NOMO-1 treated with DMSO at 0.1 percent for 48 hours (cell line): ENCODE measurements around the gene VWC2L.

Experiments
- DNase-seq: peaks from one replicate; lab custom pipeline; 2025; ENCODE audit not compliant: unreplicated experiment; lab: John Stamatoyannopoulos, UW

Gene VWC2L

DNA sequence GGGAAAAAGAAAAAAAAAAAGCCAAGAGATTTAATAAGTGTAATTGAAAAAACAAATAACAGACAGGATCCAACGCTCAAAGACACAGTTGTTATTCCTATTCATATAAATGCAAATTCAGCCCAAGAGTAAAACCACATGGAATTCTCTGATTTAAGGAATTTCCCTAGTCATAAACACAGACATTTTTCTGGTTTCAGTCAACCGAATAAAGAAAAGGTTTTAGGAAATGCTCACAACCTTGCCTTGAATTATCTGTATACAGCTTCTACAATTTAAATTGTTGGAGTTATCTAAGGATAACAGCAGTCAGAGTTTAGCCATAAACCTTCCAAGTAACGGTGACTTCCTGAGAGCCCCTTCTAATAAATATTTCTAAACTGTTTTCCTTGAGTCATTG, 122.7 kb downstream of the VWC2L start:
- no peak for DNase-seq

DNA sequence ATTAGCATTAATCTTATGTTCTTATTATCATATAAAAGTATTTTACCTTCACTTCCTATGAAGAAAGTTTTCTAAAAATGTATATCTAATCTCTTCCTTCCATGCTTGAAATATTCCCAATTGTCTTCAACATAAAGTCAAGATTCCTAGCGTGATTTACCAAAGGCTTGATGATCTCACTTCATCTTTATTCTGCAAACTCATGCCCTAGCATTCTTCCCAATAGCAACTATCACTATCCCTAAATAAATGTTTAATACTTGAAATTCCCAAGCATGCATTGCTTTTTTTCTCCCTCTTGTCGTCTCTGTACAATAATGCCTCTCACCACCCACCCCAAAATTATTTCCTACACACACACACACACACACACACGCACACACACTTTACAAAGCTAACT, 125.8 kb downstream of the VWC2L start:
- DNase-seq: no peak

DNA sequence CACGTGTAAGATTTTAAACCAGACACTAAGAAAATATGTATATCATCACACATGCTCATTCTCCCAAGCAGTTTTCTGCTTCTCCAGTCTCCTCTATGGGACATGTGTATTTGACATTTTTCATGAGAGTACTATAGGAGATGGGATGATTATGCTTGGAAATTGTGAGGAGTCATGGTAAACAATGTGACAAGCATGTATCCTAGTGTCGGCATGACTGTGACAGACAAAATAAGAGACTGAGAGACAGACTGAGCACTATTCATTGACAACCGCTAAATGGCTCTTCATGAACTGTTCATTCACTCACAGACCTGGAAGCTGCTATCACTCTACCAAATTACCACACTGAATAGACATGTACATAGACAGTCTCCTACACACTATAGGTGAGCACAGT, 127.1 kb downstream of the VWC2L start:
- DNase-seq: no peak

DNA sequence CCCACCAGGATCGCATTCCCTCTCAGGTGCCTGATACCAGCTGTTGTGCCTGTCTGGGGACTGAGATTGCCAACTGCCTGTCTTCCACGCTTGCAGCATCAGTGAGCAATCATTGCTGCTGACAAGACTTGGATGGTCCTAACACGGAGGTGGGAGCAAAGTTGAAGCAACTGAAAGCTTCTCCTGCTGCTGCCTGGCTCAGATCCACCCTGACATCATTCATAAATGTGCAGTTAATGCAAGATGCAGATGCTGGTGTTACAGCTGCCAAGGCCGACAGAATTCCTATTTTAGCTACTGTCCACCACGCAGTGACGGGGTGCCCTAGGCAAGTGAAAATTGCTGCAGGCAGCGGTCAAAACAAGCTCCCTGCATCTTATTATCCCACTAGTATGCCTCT, 131.4 kb downstream of the VWC2L start:
- DNase-seq: no peak

DNA sequence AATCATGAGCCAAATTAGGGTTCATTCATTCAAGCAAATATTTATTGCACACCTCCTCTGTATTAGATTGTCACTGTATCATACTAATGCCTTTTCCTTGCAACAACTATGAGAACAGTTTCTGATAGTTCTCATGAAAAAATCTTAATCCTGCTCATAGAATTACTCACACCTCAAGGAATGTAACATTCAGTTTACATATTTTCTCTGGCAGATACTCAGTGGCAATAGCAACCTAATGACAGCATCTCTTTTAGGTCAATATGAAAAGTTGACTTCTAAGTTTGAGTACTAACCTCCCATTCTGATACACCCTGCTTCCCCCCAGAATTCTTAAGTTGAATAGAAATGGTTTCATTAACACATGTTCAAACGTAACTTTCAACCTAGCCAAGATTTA, 132.0 kb downstream of the VWC2L start:
- no peak for DNase-seq

DNA sequence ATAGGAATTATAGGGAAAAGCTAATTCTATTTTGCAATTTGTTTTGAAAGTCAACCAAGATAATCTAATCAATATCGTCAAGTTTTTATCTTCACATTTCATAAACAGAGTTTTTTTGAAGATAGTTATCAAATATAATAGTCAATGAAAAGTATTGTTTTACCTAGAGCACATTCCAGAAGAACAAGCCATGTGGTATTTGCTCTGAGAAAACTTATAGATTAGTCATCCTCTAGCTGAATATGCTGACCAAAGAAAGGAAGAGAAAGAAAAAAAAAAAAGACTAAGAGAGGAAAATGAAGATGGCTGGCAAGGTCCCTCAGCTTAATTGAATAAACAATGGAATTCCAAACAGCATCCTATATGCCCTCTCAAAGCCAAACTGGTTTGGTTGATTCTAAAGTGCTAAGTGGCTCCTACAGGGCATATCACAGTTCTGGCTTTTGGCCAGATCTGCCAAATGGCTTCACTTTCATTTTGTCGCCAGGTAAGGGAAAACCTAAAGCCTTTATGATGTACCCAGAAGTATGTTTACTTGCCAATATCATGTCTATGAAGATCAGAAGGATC, 132.6 kb downstream of the VWC2L start:
- DNase-seq: no peak

DNA sequence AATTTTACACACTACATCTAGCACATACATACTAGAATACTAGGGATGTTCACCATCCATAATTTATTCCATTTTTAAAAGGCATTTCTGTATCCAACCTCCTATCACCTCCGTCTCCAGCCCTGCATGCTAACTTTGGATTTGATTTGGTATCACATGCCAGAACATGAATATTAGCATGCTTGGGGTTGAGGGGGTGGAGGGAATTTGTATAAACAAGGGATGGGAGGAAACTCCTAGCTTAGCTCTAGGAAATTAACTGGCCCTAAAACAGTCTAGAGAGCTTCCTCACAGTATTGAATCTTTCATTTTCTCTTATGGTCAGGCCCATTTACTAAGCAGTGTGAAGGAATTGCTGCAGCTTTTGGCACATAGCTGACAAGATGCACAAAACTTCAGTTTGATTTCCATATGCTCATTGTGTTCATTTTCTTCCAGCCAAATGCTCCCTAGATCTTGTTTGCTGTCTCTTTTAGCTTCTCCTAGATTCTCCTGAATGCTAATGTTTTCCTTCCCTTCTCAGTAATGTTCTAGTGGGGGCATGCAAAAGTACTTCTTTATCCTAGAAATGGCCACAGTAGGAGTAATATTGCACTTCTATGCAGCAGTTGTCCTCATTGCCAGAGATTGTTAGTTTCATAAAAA, 135.2 kb downstream of the VWC2L start:
- DNase-seq: no peak

DNA sequence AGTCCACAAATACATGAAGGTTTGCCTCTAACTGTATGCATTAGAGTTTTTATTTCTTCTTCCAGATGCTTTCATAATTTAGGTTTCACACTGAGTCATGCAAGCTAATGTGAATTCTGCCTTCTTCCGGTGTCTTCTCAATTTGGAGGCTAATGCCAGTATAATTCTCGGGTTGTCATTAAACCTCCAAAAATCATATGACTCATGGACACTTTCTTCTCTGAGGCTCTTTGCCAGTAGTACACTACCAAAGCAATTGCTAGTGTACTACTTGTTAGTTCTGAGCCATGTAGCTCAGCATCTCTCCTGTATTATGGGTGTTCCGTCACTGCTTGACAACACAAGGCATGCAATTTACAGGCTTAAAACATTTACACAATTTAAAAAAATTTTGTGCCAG, 137.1 kb downstream of the VWC2L start:
- no peak for DNase-seq

DNA sequence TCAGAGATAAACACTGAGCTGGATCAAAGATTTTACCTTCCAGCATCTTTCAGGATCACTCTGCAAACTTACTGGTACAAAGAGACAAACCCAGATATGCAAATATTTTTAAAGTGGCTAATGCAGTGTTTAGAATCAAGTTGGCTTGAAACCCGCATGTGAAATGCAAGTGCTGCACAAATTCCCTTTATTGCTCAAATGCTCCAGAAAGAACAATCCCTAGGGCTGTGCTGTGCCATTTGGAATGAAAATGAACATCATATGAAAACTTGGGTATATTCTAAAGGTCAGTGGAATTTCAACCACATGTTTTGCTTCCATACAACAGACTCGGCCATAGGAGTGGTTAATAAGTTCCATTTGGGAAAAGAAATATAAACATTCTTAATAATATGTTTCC, 139.1 kb downstream of the VWC2L start:
- DNase-seq: no peak

DNA sequence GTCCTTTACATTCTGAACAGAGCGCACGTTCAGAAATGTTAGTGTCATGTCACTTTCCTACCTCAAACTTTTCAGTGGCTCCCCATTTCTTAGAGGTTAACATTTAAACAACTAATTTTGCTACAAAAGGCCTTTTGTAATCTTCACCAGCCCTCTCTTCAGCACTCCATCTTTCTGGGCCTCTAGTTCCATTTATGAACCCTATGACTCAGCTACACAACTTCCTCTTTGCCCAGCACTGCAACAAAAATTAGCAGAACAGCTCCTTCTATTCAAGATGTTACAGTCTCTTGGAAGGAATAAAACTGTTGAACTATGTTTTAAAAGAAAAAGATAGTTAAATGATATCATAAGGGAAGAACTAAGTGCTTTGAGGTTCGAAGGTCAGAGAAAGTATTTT, 139.9 kb downstream of the VWC2L start:
- DNase-seq: peak; percentile 80

DNA sequence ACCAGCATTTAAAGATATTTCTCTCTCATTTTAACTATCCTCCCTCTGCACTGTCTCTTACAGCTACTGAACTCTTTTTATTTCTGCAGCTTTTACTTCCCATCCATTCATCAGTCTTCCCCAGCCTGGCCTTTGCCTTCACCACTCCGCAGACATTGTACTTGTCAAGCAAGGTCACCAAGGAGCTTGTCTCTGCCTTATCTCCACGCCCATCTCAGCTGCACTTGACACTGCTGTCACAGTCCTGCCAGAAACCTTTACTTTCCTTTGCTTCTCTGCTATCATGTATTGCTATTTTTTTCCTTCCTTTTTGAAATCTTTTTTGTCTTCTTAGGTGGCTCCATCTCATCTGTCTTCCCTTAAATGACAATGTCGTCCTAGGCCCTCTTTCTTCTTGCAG, 147.0 kb downstream of the VWC2L start:
- no peak for DNase-seq

DNA sequence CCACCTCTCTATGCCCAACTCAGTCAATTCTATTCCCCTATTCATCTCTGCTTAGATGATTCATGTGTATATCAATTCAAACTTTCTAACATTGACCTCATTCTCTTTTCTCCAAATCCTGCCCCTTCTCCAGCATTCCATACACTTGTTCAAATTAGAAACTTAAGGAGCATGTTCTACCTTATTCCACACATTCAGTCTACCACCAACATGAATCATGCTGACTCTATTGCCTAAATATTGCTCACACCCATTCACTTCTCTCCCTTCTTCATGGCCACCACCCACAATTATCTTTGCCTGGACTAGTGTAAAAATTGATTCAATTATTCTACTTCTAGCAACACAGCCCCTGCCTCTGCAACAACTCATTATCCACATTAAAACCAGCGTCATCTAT, 147.5 kb downstream of the VWC2L start:
- no peak for DNase-seq

DNA sequence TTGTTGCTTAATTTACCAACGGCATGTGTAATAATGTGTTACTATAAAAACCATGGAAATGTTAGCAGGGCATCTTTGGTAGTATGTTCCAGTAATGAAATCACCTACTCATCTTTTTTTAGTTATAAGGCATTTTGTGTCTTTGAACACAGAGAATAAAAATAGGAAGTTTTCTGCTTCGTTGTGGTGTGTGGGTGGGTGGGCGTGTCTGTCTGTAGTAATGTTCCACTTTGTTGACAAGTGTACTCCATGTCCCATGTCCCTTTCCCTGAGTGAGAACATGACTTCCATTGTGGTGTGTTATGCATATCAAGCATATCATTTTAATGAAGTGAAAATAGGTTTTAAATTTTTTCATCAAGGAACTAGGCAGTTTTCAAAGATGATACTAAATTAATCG, 149.3 kb downstream of the VWC2L start:
- DNase-seq: no peak

DNA sequence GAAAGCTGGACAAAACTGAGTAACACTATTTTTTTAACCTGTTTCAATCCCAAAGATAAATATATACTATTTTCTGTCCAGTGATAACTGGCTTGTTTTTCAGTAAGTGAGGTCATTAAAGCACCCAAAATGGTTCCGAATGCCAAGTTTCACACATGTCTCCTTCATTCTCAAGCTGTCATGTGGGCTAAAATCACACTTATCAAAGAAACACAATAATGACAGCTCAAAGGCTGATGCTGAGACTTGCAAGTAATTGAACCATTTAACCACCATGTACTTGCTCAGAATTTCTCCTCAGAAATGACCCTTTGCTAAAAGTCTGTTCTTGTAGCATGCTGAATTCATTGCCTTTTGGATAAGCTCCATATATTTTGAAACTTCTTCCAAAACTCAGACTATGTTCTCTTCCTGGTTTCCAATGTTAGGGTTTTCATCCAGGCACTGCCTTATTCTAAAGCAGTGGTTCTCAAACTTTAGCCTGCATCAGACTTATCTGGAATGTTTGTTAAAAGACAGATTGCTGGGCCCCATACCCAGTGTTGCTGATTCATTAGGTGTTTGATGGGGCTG, 149.8 kb downstream of the VWC2L start:
- DNase-seq: no peak

DNA sequence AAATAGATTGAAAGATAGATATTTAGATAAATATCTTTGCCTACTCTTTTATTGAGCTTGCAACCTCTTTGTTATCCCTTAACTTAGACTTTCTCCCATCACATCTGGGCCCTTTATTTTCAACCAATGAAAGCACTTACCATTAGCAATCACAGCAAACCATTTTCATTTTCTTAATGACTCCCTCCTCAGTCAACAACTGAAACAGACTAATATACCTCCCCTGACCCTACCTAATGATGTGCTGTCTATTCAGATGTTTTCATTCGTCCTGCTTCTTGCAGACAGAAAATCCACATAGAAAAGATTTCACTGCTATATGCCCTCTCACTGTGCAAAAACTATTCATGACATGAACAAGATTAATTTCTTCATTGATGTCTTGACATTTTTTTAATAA, 154.4 kb downstream of the VWC2L start:
- no peak for DNase-seq

DNA sequence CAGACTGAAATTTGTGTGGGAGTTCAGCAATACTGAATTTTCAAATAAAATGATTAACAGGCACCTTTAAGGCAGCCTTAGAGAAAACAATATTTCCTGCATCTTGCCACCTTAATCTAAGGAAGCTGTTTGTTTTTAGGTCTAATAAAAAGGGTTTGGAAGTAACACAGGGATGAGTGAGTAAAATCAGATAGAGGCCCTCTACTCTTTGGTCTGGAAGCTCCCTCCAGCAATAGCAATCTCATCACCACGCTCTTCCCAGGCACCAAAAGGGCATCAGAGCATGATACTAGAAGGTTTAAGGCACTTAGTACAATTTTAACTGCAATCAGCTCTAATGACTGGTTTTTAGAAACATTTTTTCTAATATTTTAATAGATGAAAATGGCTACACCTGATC, 155.6 kb downstream of the VWC2L start:
- no peak for DNase-seq

DNA sequence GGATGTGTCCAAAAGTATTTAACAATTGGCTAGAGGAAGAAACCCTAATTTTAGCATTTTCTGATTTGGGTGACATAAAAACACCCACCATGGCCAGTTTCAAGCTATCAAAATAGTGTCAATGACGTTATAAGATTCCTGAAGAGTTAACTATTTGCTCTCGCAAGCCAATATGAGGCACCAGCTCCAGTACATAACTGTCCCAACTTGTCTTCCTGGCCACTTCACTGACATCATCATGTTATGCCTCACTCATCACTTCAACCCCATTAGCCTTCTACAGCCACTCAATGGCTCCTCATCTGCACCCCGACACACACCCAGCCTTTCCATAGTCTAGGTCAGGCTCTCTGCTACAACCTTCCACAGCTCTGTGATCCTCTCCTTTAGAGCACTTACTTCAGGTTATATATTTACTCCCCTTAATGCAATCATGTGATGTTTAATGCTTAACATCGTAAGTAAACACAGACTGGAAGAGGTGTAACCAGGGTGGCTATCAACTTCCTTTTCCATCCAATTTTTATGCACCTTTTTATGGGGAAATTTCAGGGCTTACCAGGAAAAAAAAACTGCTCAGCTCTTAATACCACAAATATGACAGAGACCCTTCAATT, 158.7 kb downstream of the VWC2L start:
- DNase-seq: no peak

DNA sequence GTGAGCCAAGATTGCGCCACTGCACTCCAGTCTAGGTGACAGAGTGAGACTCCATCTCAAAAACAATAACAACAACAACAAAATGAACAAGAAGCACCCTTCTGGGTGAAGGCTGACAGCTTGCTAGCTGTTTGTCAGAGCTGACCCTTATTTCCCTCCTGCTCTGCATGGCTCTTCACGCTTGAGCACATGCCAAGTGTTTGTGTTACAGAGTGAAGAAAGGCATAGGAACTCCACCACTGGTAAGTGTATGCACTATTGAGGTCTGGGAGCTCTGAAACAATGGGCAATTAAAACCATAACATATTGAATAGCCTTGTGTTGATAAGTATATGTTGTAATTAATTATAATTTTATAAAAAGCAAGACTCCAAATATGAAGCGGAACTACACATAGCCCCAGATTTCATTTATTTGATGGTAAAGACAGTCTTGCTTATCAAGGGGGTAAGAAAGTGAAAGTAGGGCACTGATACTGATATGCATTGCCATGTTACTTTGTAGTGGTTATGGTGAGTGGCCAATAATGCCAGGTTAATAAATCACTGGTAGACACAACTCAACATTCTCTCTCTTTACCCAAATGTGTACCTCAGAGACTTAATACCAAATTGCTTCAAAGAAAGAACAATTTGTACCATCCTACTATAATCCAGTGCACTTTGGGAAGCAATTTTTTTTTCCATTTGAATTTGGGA, 163.4 kb downstream of the VWC2L start:
- no peak for DNase-seq

DNA sequence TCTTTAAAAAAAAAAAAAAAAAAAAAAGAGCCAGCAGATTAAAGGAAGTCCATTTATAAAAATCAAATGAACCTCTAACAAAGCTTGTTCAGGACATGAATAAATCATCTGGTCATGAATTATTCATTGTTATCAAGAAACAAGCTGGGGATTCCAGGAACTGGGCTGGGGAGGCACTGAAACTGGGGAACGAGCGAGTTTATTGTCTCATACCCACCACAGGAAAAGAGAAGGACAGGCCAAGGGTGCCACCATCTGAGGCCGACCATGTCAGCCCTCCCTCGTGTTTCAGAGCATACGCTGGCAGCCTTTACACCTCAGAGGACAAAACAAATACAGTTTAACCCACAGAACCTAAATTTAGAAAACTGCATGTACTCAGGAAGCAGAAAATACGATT, 164.2 kb downstream of the VWC2L start:
- DNase-seq: no peak

DNA sequence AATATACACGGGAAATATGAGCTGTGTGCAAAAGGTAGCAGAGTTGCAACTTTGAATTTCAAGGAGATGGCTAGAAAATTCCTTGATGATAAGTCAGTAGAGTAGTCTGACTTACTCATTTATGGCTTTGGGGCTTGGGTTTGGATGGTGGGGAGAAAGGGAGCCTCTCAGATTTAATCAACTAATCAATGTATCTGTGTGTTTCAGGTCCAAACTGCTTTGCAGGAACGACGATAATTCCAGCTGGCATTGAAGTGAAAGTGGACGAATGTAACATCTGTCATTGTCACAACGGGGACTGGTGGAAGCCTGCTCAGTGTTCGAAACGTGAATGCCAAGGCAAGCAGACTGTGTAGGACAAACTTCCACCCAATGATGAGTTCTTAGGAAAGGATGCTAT, 164.6 kb downstream of the VWC2L start:
- DNase-seq: no peak

DNA sequence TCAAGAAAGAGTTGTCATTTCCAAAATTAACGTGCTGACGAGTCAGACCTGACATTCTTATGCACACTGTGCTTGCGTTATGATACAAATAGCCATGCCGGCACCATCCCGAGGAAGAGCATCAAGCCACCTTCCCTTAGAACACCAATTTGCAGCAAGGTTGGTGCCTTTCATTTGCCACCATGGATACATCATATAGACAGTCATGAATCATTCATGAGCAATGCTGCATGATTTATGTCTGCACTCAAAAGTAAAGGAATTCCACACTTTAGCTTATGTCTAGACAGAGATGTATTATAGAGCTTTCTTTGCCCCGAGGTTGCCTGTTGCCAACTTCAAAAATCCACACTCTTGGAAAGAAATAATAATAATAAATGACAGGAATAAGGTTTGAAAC, 166.9 kb downstream of the VWC2L start:
- DNase-seq: no peak

DNA sequence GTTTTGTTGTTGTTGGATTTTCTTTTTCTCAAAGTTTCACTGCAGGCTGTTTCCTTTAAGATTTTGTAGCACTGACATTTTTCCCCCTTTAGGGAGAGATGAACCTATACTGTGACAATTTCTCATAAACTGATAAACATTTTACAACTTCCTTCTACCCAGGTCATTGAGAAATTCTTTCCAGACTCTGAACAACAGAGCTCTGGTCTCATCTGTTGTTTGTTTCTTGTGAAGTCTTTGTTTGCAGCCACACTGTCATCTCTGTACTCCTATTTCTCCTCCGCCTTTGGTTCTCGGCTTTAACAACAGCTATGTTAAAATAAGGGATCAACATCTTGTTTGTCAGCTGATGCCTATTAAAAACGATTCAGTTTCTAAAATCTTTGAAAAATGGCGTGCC, 167.6 kb downstream of the VWC2L start:
- DNase-seq: no peak
